ENCODE measurements around the gene RENBP. TPM values are rescaled to one million over a fixed set of nuclear protein-coding genes. Genes with fewer than 3 reads are reported as not detected.

RENBP gene
- total RNA-seq, 1 experiment from 2014 or later, result 7.1 TPM

GRCh38 chrX:153955228-153955732, 10.8 kb upstream of the RENBP start:
- H3K27me3 ChIP-seq (ENCODE audit: insufficient read depth, low read length), result no peaks in the 10 kb centered on the region
- H3K23ac ChIP-seq (ENCODE audit: insufficient read length, low read depth, low read length), result no peak overlapping the region
- no peaks in the 10 kb centered on the region for H4K20me1 ChIP-seq (ENCODE audit: control insufficient read depth, insufficient read depth, insufficient read length)
- no peak for TF ChIP-seq CTCF (conservative IDR thresholded peaks at IDR 0.05)
- peaks cover 5% of the 10 kb centered on the region for H3K9me3 ChIP-seq (ENCODE audit: control insufficient read depth, low read depth, low read length)
- Mint-ChIP-seq H3K4me1 (peaks cover 0 to 6% of the 10 kb centered on the region in 2 experiments; a peak in 1 of 4 replicates), H3K4me3 (no peak overlapping the region), H3K9me3 (no peaks in the 10 kb centered on the region; a peak in 1 of 5 replicates), H3K27ac (no peak overlapping the region), H3K27me3 (ENCODE audit: low read depth) (no peaks in the 10 kb centered on the region), H3K36me3 (ENCODE audit: insufficient read depth in 1 of 3, low read depth in 3 of 3) (peaks cover 76 to 96% (median 90%) of the 10 kb centered on the region in 3 experiments)
- no peaks in the 10 kb centered on the region for H3K23me2 ChIP-seq (ENCODE audit: insufficient read length, low read depth, low read length, poor library complexity, severe bottlenecking)
- H2AK5ac ChIP-seq (ENCODE audit: insufficient read length, low read length), result no peak overlapping the region
- H3K4me1 ChIP-seq (ENCODE audit: insufficient read depth, low read length), result no peaks in the 10 kb centered on the region
- H2BK15ac ChIP-seq (ENCODE audit: low read depth, low read length), result no peak overlapping the region
- no peak overlapping the region for H3K4ac ChIP-seq (ENCODE audit: low read depth, low read length)
- no peaks in the 10 kb centered on the region for H3K79me1 ChIP-seq (ENCODE audit: insufficient read depth, low read depth, low read length, poor library complexity, severe bottlenecking)
- no peak overlapping the region for H2BK12ac ChIP-seq (ENCODE audit: insufficient read length, low read depth, low read length)
- H4K8ac ChIP-seq (replicated peaks; ENCODE audit: insufficient read length, low read depth, low read length), result no peak overlapping the region
- WGBS (ENCODE audit: extremely low coverage, insufficient read length, low lambda C conversion rate), result no CpG with 5 or more reads among the region's 12 CpGs
- no peak overlapping the region for H3K4me2 ChIP-seq (ENCODE audit: insufficient read depth, insufficient read length, low read length)
- no peak overlapping the region for H4K91ac ChIP-seq (ENCODE audit: insufficient read length, low read depth, low read length)
- DNase-seq, result no peak
- no peak overlapping the region for H3K14ac ChIP-seq (ENCODE audit: insufficient read depth, low read length)
- no peak overlapping the region for H4K5ac ChIP-seq (ENCODE audit: insufficient read length, low read depth, low read length)
- H3K79me2 ChIP-seq (ENCODE audit: insufficient read depth, low read length), result no peaks in the 10 kb centered on the region
- H2BK20ac ChIP-seq (ENCODE audit: low read depth, low read length, poor library complexity, severe bottlenecking), result no peak overlapping the region
- H3K9ac ChIP-seq (ENCODE audit: extremely low read depth, insufficient read length, low read length), result no peak overlapping the region
- no peak overlapping the region for H3K27ac ChIP-seq (ENCODE audit: insufficient read length, low read depth, low read length)
- no peak overlapping the region for H2BK120ac ChIP-seq (ENCODE audit: low read depth, low read length, poor library complexity, severe bottlenecking)
- H3K56ac ChIP-seq (ENCODE audit: insufficient read length, low read depth, low read length), result no peak overlapping the region
- H2BK5ac ChIP-seq (ENCODE audit: insufficient read length, low read length), result no peak overlapping the region
- H2AFZ ChIP-seq (ENCODE audit: low read length), result no peak overlapping the region
- H3T11ph ChIP-seq (ENCODE audit: low read length), result no peak overlapping the region
- H3K18ac ChIP-seq (ENCODE audit: insufficient read length, low read depth, low read length), result no peak overlapping the region
